ENCODE data around the gene GFI1. TPM values are rescaled to one million over a fixed set of nuclear protein-coding genes. Genes with fewer than 3 reads are reported as not detected.

The GFI1 gene
- total and polyA plus RNA-seq, 2 of the 13 experiments (the other 11 are each of a cell fraction or from before 2014, with no cell fraction given): 10.3 to 10.5 TPM

GRCh38 chr1:92505015-92505692 is 18.4 kb upstream of the GFI1 start (continued):
- peak; percentile 86 for TF ChIP-seq FOXP4 (CRISPR knock-in tag; IDR thresholded peaks at IDR 0.05)
- 0 out of 2 replicates have a peak, but pooled peaks have one; percentile 40 for TF ChIP-seq ZNF431 (CRISPR knock-in tag; IDR thresholded peaks at IDR 0.05; ENCODE audit: borderline replicate concordance, low read depth)
- no peak for TF ChIP-seq ZNF260 (CRISPR knock-in tag; IDR thresholded peaks at IDR 0.05; ENCODE audit: borderline replicate concordance, low read depth)
- no peak for TF ChIP-seq CHCHD3 (CRISPR knock-in tag; IDR thresholded peaks at IDR 0.05)
- TF ChIP-seq THAP8 (CRISPR knock-in tag; IDR thresholded peaks at IDR 0.05; ENCODE audit: borderline replicate concordance): no peak
- no peak for TF ChIP-seq NFE2 (CRISPR knock-in tag; IDR thresholded peaks at IDR 0.05)
- no peak for TF ChIP-seq ZSCAN29 (CRISPR knock-in tag; conservative IDR thresholded peaks at IDR 0.05)
- TF ChIP-seq CENPT (CRISPR knock-in tag; IDR thresholded peaks at IDR 0.05; ENCODE audit: low read depth): no peak
- TF ChIP-seq ZNF281 (CRISPR knock-in tag; IDR thresholded peaks at IDR 0.05; ENCODE audit: borderline replicate concordance): peak; percentile 80; the same call in 1 of the 2 replicates
- no peak for TF ChIP-seq SRF (IDR thresholded peaks at IDR 0.05; ENCODE audit: low read depth, low read length)
- no peak for TF ChIP-seq ZNF580 (CRISPR knock-in tag; IDR thresholded peaks at IDR 0.05; ENCODE audit: borderline replicate concordance, low read depth)
- TF ChIP-seq SIX4 (CRISPR knock-in tag; IDR thresholded peaks at IDR 0.05): no peak
- peak; percentile 66 for TF ChIP-seq HIC2 (CRISPR knock-in tag; IDR thresholded peaks at IDR 0.05; ENCODE audit: low read depth)
- TF ChIP-seq ZNF501 (CRISPR knock-in tag; IDR thresholded peaks at IDR 0.05): 0 out of 2 replicates have a peak, but pooled peaks have one; percentile 42
- TF ChIP-seq ZNF747 (CRISPR knock-in tag; IDR thresholded peaks at IDR 0.05; ENCODE audit: borderline replicate concordance): no peak
- TF ChIP-seq ZNF552 (CRISPR knock-in tag; IDR thresholded peaks at IDR 0.05; ENCODE audit: borderline replicate concordance): no peak
- TF ChIP-seq ZSCAN21 (CRISPR knock-in tag; IDR thresholded peaks at IDR 0.05; ENCODE audit: borderline replicate concordance): no peak; the same call in 1 of the 2 replicates
- TF ChIP-seq KLF6 (CRISPR knock-in tag; IDR thresholded peaks at IDR 0.05): no peak
- no peak for TF ChIP-seq ZNF775 (CRISPR knock-in tag; IDR thresholded peaks at IDR 0.05; ENCODE audit: borderline replicate concordance)
- TF ChIP-seq YEATS2 (CRISPR knock-in tag; IDR thresholded peaks at IDR 0.05; ENCODE audit: borderline replicate concordance): no peak
- TF ChIP-seq PCBP2 (optimal IDR thresholded peaks at IDR 0.05; ENCODE audit: low read depth, low read length, poor library complexity, severe bottlenecking): no peak
- TF ChIP-seq SUZ12 (IDR thresholded peaks at IDR 0.05; ENCODE audit: low read depth, low read length): no peak

Measured in HepG2 (cell line).